HUES64 (cell line): ENCODE data around the gene SLC44A3.

ENCODE experiments used
- H3K27ac ChIP-seq: 2 replicates; pipeline ENCODE4 v1.7.0; 2013; ENCODE audit warnings: low read depth, low read length, inconsistent platforms
- H3K27me3 ChIP-seq: 2 replicates; pipeline ENCODE4 v1.6.1; 2013; ENCODE audit warnings: mild to moderate bottlenecking, low read length; ENCODE audit not compliant: insufficient read depth
- H3K36me3 ChIP-seq: 2 replicates; pipeline ENCODE4 v1.6.1; 2013; ENCODE audit warnings: mild to moderate bottlenecking, low read length; ENCODE audit not compliant: insufficient read depth
- H3K4me1 ChIP-seq: 2 replicates; pipeline ENCODE4 v1.6.1; 2013; ENCODE audit warnings: mild to moderate bottlenecking, low read length, moderate library complexity; ENCODE audit not compliant: insufficient read depth
- H3K4me3 ChIP-seq: 2 replicates; pipeline ENCODE4 v1.5.1; 2013; ENCODE audit warnings: mild to moderate bottlenecking, low read length, moderate library complexity
- H3K9ac ChIP-seq: 2 replicates; pipeline ENCODE4 v1.6.1; 2013; ENCODE audit warnings: mild to moderate bottlenecking, low read depth, low read length
- H3K9me3 ChIP-seq: 2 replicates; pipeline ENCODE4 v1.6.1; 2013; ENCODE audit warnings: low read depth, low read length; ENCODE audit not compliant: insufficient read depth
- WGBS: fragments of 150-250, 120-280 bp; methylation state at CpG from one replicate; pipeline ENCODE4 v1.1.7; 2013; ENCODE audit warnings: missing lambda C conversion rate; 5-methylcytosine and 5-hydroxymethylcytosine counted together

SLC44A3 gene

DNA sequence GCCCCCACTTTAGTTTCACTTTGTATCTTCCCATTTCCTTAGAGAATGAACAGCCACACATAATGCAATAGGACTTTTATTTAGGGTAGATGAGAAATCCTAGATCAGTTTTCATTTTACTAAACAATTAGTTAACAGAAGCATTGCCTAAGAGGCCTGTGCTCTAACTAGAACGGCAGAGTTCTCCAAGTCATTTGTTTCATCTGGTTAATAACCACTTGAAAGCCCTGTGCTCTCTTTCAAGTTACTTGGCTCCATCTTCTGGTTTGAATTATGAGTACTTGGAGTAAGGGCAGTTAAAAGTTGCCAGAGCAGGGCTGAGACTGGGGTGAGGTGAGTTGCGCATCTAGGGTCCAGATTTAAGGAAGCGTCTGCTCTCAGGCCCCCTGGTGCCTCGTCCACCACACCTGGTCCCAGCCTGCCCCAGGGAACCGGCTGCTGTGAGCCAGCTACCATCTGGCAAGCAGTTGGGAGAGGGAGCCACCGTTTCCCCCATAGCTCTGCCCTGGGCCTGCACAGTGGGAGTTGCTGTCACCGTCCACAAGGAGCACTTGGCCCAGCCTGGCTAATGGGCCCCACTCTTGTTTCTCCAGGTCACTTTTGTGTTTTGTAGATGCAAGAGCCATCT, 18.1 kb upstream of the SLC44A3 start:
- Histone ChIP-seq H3K9me3 (no peaks in the 10 kb centered on the region), H3K4me1 (peaks cover 16% of the 10 kb centered on the region), H3K36me3 (no peaks in the 10 kb centered on the region), H3K4me3 (no peak overlapping the region), H3K27ac (no peak overlapping the region), H3K9ac (no peak overlapping the region), H3K27me3 (no peaks in the 10 kb centered on the region)
- 39% methylated on average over 7 of the region's 7 CpGs for WGBS

DNA sequence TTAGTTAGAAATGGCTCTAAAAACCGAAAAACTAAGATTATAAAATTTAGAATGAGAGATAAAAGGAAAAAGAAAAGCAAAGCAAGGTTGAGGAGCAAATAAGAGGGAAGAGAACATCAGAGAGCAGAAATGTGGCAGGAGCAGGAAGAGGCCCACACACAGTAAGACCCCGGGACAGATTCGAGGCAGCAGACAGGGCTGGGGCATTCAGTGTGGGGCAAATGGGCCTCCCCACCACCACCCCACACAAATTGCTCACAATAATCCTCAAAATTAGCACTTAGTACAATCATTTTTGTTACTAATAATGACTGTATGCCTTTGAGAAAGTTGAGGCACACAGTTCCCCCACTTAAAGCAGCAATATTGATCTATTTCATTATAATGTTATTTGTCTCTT, 17.1 kb upstream of the SLC44A3 start:
- no peaks in the 10 kb centered on the region for H3K27me3 ChIP-seq
- no peak overlapping the region for H3K9ac ChIP-seq
- no peak overlapping the region for H3K27ac ChIP-seq
- no peaks in the 10 kb centered on the region for H3K36me3 ChIP-seq
- peaks cover 17% of the 10 kb centered on the region for H3K4me1 ChIP-seq
- WGBS, result 96% methylated on average over 3 of the region's 3 CpGs
- no peaks in the 10 kb centered on the region for H3K9me3 ChIP-seq
- no peak overlapping the region for H3K4me3 ChIP-seq

DNA sequence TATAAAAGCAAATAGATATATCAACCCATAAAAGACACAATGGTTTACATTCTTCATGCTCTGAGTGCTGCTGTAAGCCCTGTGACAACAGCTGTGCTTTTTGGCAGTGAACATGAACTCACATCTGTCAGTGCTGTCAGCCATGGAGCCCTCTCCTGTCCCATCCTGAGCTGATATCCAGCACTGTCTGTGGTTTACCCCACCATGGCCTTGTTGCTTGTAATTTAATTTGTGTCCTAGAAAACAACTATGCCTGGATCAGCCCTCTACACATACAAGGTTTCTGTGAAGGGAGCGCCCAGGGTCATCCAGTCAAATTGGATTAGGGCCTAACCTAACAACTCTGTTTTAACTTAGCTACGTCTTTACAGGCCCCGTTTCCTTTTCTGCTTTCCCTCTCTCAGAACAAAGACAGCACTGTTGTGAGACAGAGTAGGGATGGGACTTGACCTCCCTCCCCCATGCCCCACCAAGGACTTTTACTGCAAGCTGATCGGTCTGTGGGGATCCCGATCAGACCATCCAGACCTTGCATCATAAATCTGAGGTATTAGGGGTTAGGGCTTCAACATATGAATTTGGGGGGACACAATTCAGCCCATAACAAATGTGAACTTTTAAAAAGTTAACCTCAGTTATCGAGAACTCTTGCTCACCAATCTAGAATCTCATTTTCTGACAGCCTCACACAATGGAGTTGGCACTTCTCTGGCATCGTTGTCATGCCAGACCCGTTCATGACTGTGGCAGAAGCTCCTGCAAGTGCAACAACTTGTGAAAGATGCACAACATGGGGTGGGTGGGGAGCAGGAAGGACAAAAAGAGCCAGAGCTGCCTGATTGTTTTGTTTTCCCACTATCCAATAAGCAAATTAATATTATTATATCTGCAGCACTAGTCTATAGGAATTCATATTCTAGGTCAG, 16.4 kb upstream of the SLC44A3 start:
- 80% methylated on average over 8 of the region's 8 CpGs for WGBS
- Histone ChIP-seq H3K9ac (no peak overlapping the region), H3K4me3 (no peak overlapping the region), H3K4me1 (peaks cover 23% of the 10 kb centered on the region), H3K36me3 (no peaks in the 10 kb centered on the region), H3K27ac (no peak overlapping the region), H3K9me3 (no peaks in the 10 kb centered on the region), H3K27me3 (no peaks in the 10 kb centered on the region)

DNA sequence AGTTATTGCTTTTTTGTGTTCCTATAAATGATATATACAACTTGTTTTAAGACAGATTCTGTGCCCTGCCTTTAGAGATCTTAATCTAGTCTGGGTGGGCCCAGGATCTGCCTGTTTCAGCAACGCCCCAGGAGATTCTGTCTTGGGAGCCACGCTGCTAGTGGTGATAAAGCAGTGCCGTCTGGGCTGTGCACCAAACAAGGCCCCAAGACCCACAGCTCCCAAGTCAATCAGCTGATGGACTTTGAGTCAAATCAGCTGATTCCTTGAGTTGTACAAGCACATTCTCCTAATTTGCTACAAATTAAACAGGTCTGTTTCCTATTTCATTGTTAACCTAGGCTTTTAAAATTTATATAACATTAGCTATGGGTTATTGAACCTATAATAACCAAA, 15.7 kb upstream of the SLC44A3 start:
- Histone ChIP-seq H3K36me3 (no peaks in the 10 kb centered on the region), H3K9me3 (no peaks in the 10 kb centered on the region), H3K4me1 (peaks cover 26% of the 10 kb centered on the region), H3K9ac (no peak overlapping the region), H3K27me3 (no peaks in the 10 kb centered on the region), H3K4me3 (no peak overlapping the region), H3K27ac (no peak overlapping the region)
- WGBS, result 92% methylated on average over 3 of the region's 3 CpGs

DNA sequence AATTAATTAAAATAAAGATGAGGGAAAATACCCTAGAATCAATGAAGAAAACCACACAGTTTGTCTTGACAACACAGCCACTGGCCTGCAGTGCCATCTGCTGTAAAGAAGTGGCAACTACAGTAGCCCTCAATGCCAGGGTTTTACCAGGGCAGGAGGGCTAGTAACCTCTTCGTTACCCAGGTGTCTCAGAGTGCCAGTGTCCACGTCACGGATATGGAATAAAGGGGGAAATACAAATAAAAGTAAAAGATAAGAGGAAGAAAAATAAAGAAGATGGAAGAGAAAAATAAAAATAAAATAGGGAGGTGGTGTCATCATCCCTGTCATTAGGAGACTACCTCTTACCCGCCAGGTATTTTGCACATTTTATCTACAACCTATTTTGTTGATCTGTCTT, 14.2 kb upstream of the SLC44A3 start:
- 40% methylated on average over 4 of the region's 4 CpGs for WGBS

DNA sequence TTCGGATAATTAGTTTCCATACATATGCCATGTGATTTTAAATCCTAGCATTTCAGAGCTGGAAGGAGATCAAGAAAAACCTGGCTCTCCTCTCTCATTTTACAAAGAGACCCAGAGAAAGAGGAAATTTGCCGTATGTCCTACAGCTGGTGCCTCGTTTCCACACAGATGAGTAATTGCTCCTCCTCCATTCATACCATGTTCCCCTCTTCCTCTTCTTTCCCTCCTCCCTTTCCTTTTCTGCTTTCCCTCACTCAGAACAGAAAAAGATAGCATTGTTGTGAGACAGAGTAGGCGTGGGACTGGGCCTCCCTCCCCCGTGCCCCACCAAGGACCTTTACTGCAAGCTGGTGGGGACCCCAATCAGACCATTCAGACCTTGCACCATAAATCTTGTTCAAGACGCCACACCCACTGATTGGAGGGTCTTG, 13.7 kb upstream of the SLC44A3 start:
- no peak overlapping the region for H3K9ac ChIP-seq
- no peak overlapping the region for H3K4me3 ChIP-seq
- no peak overlapping the region for H3K27ac ChIP-seq
- no peaks in the 10 kb centered on the region for H3K36me3 ChIP-seq
- H3K27me3 ChIP-seq, result no peaks in the 10 kb centered on the region
- H3K4me1 ChIP-seq, result peaks cover 25% of the 10 kb centered on the region
- 63% methylated on average over 6 of the region's 6 CpGs for WGBS
- no peaks in the 10 kb centered on the region for H3K9me3 ChIP-seq

More for the DNA sequence above, 14.2 kb upstream of the SLC44A3 start:
- H3K27ac ChIP-seq, result no peak overlapping the region
- no peaks in the 10 kb centered on the region for H3K9me3 ChIP-seq
- no peaks in the 10 kb centered on the region for H3K36me3 ChIP-seq
- no peak overlapping the region for H3K9ac ChIP-seq
- H3K4me3 ChIP-seq, result no peak overlapping the region
- no peaks in the 10 kb centered on the region for H3K27me3 ChIP-seq
- H3K4me1 ChIP-seq, result peaks cover 25% of the 10 kb centered on the region

- no peak overlapping the region for H3K4me3 ChIP-seq
- no peak overlapping the region for H3K9ac ChIP-seq
- H3K27ac ChIP-seq, result no peak overlapping the region
- H3K27me3 ChIP-seq, result no peaks in the 10 kb centered on the region
- H3K9me3 ChIP-seq, result 0 out of 2 replicates have a peak, but pooled peaks cover under 1% of the 10 kb centered on the region
- 84% methylated on average over 11 of the region's 12 CpGs for WGBS
- H3K4me1 ChIP-seq, result peaks cover 22% of the 10 kb centered on the region
- H3K36me3 ChIP-seq, result no peaks in the 10 kb centered on the region
Measured at GRCh38 chr1:94807742-94808491, 12.2 kb upstream of the SLC44A3 start.

DNA sequence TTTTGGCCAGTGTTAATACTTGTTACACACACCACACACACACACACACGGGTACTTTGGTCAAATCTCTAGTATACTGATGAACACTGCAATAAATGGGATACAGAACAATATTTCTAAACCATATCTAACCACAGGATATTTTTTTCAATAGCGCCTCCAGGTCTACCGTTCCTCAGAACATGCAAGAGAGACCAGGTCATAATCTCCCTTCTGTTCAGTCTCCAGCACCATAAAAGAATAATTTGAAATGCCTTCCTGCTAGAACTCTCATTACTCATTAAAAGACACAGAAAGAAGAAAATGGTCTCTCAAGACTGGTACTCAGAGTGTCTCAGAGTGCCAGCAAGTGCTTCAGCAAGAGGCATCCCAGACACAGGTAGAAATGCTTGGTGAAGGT, 11.5 kb upstream of the SLC44A3 start:
- Histone ChIP-seq H3K27ac (no peak overlapping the region), H3K9ac (no peak overlapping the region), H3K4me3 (no peak overlapping the region), H3K36me3 (0 out of 2 replicates have a peak, but pooled peaks cover 2% of the 10 kb centered on the region), H3K9me3 (peaks cover 8% of the 10 kb centered on the region), H3K4me1 (peaks cover 22% of the 10 kb centered on the region), H3K27me3 (no peaks in the 10 kb centered on the region)
- 87% methylated on average over 3 of the region's 3 CpGs for WGBS

DNA sequence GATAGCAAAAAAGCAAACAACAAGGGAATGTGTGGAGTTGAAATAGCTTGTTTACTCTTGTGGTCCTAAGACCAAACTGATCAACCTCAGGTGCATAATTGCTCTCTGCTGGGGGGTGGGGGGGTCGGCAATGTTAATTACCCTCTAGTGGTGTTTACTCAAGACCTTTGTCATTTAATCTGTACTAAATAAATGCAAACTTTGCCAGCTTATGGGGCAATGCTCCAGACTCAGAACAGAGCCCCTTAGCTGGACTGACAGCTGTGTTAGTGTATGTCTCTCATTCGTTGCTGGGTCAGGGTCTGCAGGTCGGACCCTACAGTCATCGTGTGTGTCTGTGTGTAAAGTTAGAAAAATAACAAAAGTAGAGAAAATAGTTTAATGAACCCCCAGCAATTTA, 7.2 kb upstream of the SLC44A3 start:
- WGBS, result 69% methylated on average over 4 of the region's 4 CpGs
- no peak overlapping the region for H3K27ac ChIP-seq
- no peaks in the 10 kb centered on the region for H3K27me3 ChIP-seq
- H3K4me1 ChIP-seq, result peaks cover 15% of the 10 kb centered on the region
- no peak overlapping the region for H3K4me3 ChIP-seq
- no peak overlapping the region for H3K9ac ChIP-seq
- peaks cover 15% of the 10 kb centered on the region for H3K9me3 ChIP-seq
- H3K36me3 ChIP-seq, result 0 out of 2 replicates have a peak, but pooled peaks cover 3% of the 10 kb centered on the region

DNA sequence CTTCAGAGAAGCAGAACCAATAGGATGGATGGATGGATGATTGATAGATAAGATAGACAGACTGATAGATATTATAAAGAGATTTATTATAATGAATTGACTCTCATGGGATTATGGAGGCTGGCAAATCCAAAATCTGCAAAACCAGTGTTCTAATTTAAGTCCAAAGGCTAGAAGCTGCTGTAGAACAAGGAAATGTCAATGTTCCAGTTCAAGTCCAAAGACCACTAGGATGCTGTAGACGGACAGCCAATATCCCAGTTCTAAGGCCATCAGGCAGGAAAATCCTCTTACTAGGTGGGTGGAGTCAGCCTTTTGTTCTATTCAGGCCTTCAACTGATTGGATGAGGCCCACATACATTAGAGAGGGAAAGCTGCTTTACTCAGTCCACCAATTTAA, 4.1 kb upstream of the SLC44A3 start:
- Histone ChIP-seq H3K4me1 (peaks cover 9% of the 10 kb centered on the region), H3K9ac (no peak overlapping the region), H3K9me3 (peaks cover 15% of the 10 kb centered on the region), H3K36me3 (0 out of 2 replicates have a peak, but pooled peaks cover 3% of the 10 kb centered on the region), H3K4me3 (no peak overlapping the region), H3K27me3 (peaks cover 7% of the 10 kb centered on the region), H3K27ac (no peak overlapping the region)
- WGBS, result 10% methylated on average over 1 of the region's 1 CpG

GRCh38 chr1:94817712-94818111, 2.4 kb upstream of the SLC44A3 start:
- no peak overlapping the region for H3K9ac ChIP-seq
- 0 out of 2 replicates have a peak, but pooled peaks cover 3% of the 10 kb centered on the region for H3K36me3 ChIP-seq
- H3K27me3 ChIP-seq, result peaks cover 16% of the 10 kb centered on the region
- WGBS, result 79% methylated on average over 1 of the region's 2 CpGs
- H3K4me3 ChIP-seq, result no peak overlapping the region
- H3K27ac ChIP-seq, result no peak overlapping the region
- H3K4me1 ChIP-seq, result peaks cover 9% of the 10 kb centered on the region
- peaks cover 15% of the 10 kb centered on the region for H3K9me3 ChIP-seq
